Esophagus squamous epithelium (tissue), 5 donors: Measurements from ENCODE around the gene PHLPP1. TPM values are rescaled to one million over a fixed set of nuclear protein-coding genes. Genes with fewer than 3 reads are reported as not detected.

Experiments
- DNase-seq: peaks from one replicate; lab custom pipeline; 2025; lab: John Stamatoyannopoulos, UW
- H3K27ac ChIP-seq, 4 donors: fragments of 200-600 bp; sonication (generic); one replicate each; pipeline ENCODE4 v1.5.1; 2016 to 2019; ENCODE audit warnings: mild to moderate bottlenecking in 1 of 4
- H3K27me3 ChIP-seq, 4 donors: fragments of 200-600 bp; sonication (generic); 1 replicate in 3 of 4; 2 replicates in 1 of 4; pipeline versions ENCODE4 v1.5.1 to v1.6.0; 2017 to 2021; ENCODE audit warnings: antibody characterized with exemption in 1 of 4
- H3K36me3 ChIP-seq, 3 donors: fragments of 200-600 bp; sonication (generic); one replicate each; pipeline ENCODE4 v1.5.1; 2016 to 2019
- H3K4me1 ChIP-seq, 3 donors: fragments of 200-600 bp; sonication (generic); one replicate each; pipeline ENCODE4 v1.5.1; 2017 to 2019
- H3K4me3 ChIP-seq, 4 donors: fragments of 200-600 bp; sonication (generic); 1 replicate in 3 of 4; 2 replicates in 1 of 4; pipeline ENCODE4 v1.5.1; 2016 to 2019; ENCODE audit warnings: mild to moderate bottlenecking in 2 of 4, moderate library complexity in 1 of 4
- H3K9me3 ChIP-seq, 3 donors: fragments of 200-600 bp; sonication (generic); one replicate each; pipeline ENCODE4 v1.5.1; 2016 to 2019
- POLR2A ChIP-seq, 4 donors: fragments of 450-650 bp; IDR thresholded peaks; one replicate each; pipeline ENCODE4 v1.6.1; 2017; ENCODE audit warnings: antibody characterized with exemption in 4 of 4, mild to moderate bottlenecking in 4 of 4, moderate library complexity in 3 of 4
- WGBS, 2 donors: methylation state at CpG; one replicate each; pipeline ENCODE4 v1.1.5; 2018; 5-methylcytosine and 5-hydroxymethylcytosine counted together
- intact Hi-C: fragments of 100-400 bp; cut with DNase I; formaldehyde crosslinking; loops from one replicate; pipeline ENCODE4 v1.15.0; 2022
- total RNA-seq, 4 donors: library from RNA; depleted of rRNA; stranded (reverse); fragments of >200 nt; gene quantifications; one replicate each; pipeline ENCODE4 v1.1.0, GENCODE V29; 2016
- TF ChIP-seq, protein P1 (sequence below), 6 experiments: fragments of 450-650 bp in 4 of 6; fragments of 200-600 bp in 2 of 6; sonication (generic) in 2 of 6; IDR thresholded peaks; one replicate each; pipeline ENCODE4 v1.5.1; 2016 to 2019; ENCODE audit warnings: antibody characterized with exemption in 6 of 6, mild to moderate bottlenecking in 4 of 6, moderate library complexity in 4 of 6
- donor health status: DM: yes; HTN: yes; CAD: no.

PHLPP1 gene
- total RNA-seq, 4 donors from 2014 or later = 10.1 to 16.6 (median 14.9) TPM

DNA sequence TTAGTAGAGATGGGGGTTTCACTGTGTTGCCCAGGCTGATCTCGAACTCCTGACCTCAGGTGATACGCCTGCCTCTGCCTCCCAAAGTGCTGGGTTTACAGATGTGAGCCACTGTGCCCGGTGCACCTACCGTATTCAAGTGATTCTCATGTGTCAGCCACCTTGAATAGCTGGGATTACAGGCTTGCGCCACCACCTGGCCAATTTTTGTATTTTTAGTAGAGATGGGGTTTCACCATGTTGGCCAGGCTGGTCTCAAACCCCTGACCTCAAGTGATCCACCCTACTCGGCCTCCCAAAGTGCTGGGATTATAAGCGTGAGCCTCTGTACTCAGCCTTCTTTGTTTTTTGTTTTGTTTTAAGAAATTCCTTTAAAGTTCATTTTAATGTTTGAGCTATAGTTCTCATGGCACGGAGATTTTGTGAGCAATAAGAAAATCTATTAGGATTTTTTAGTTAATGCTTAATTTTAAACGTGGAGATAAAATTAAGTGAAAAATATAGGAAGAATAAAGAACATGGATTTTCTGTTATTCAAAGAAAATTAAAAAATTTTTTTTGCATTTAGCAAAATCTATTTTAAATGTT is 242.6 kb downstream of the PHLPP1 start:
- Histone ChIP-seq H3K27ac (no peak overlapping the region), H3K4me3 (no peak overlapping the region), H3K9me3 (no peaks in the 10 kb centered on the region), H3K36me3 (peaks cover 0 to 23% (median 0%) of the 10 kb centered on the region in 3 donors), H3K4me1 (no peaks in the 10 kb centered on the region), H3K27me3 (no peaks in the 10 kb centered on the region)
- intact Hi-C loops = no loop called here
- TF ChIP-seq POLR2A (IDR thresholded peaks at IDR 0.05) = no peak
- TF ChIP-seq, protein P1, sequence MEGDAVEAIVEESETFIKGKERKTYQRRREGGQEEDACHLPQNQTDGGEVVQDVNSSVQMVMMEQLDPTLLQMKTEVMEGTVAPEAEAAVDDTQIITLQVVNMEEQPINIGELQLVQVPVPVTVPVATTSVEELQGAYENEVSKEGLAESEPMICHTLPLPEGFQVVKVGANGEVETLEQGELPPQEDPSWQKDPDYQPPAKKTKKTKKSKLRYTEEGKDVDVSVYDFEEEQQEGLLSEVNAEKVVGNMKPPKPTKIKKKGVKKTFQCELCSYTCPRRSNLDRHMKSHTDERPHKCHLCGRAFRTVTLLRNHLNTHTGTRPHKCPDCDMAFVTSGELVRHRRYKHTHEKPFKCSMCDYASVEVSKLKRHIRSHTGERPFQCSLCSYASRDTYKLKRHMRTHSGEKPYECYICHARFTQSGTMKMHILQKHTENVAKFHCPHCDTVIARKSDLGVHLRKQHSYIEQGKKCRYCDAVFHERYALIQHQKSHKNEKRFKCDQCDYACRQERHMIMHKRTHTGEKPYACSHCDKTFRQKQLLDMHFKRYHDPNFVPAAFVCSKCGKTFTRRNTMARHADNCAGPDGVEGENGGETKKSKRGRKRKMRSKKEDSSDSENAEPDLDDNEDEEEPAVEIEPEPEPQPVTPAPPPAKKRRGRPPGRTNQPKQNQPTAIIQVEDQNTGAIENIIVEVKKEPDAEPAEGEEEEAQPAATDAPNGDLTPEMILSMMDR (IDR thresholded peaks at IDR 0.05) = peak in 5 of 6 experiments; percentile 30 to 65 (median 40)
- no peak for DNase-seq
- WGBS, 2 donors = 70 to 72% methylated on average over 9 of the region's 9 CpGs

DNA sequence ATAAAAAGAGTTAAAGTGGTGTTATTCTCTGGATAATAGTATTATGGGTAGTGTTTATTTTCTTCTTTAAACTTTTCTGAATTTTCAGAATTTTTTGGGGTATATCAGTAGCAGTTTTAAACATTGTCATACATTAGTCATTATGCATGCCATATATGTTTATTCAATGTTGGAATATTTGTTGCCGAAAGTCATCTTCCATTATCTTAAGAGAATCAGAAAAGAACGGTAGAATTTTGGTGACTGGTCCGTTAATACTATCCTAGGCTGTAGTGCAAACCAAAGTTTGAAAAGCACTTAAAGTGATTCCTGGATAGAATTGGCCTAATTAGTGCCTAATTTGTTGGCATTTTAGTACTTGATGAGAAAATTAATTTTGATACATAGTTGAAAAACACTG is 244.1 kb downstream of the PHLPP1 start:
- intact Hi-C loops = no loop called here
- TF ChIP-seq, protein P1 (IDR thresholded peaks at IDR 0.05) = no peak
- no peak for TF ChIP-seq POLR2A (IDR thresholded peaks at IDR 0.05)
- no peak for DNase-seq
- no peaks in the 10 kb centered on the region for H3K4me1 ChIP-seq
- peaks cover 0 to 38% (median 0%) of the 10 kb centered on the region in 3 donors for H3K36me3 ChIP-seq
- no peak overlapping the region for H3K27ac ChIP-seq
- no peak overlapping the region for H3K4me3 ChIP-seq
- H3K27me3 ChIP-seq = no peaks in the 10 kb centered on the region
- H3K9me3 ChIP-seq = no peaks in the 10 kb centered on the region
- 94 to 99% methylated on average over 3 of the region's 3 CpGs for WGBS, 2 donors

DNA sequence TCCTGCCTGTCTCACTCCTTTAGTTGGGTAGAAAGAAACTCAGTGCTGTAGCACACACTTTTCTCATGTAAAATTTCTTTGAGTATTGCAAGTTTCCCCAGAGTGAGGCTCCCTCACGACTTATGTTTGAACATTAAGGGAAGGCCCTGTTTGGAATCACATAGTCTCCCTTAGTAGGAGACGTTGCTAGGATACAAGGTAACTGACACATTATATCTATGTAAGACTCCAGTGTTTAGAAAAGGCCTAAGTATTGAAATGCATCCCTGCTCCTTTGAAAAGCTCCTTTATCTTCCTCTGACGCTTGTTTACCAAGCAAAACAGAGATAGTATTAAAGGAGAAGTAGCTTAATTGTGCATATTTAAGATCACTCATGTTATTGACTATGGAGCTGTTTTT is 248.2 kb downstream of the PHLPP1 start:
- TF ChIP-seq POLR2A (IDR thresholded peaks at IDR 0.05) = no peak
- TF ChIP-seq, protein P1 (IDR thresholded peaks at IDR 0.05) = no peak
- intact Hi-C loops = no loop called here
- no peak overlapping the region for H3K4me3 ChIP-seq
- peaks cover 0 to 44% (median 0%) of the 10 kb centered on the region in 3 donors for H3K36me3 ChIP-seq
- no peaks in the 10 kb centered on the region for H3K9me3 ChIP-seq
- no peaks in the 10 kb centered on the region for H3K4me1 ChIP-seq
- WGBS, 2 donors = 59 to 70% methylated on average over 3 of the region's 3 CpGs
- H3K27me3 ChIP-seq = no peaks in the 10 kb centered on the region
- no peak overlapping the region for H3K27ac ChIP-seq
- DNase-seq = no peak

DNA sequence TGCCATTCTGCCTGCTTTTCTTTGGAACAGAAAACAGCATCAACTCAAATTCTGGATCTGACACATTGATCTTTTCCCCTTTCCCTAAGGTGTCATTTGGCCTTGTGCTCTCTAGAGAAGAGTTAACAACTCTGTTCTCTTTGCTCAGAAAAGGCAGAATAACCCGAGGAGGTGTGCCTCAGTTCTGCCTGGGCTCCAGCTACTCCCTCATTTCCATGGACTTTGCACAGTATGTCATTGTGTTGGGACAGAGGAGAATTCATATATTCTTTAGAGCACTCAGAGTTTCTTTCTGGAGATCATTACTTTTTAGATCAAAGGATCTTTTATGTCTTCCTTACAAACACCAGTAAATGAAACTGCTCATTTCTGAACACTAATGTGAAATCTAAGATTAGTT is 249.1 kb downstream of the PHLPP1 start:
- Histone ChIP-seq H3K27me3 (no peaks in the 10 kb centered on the region), H3K4me3 (no peak overlapping the region), H3K4me1 (no peaks in the 10 kb centered on the region), H3K9me3 (no peaks in the 10 kb centered on the region), H3K36me3 (peaks cover 0 to 44% (median 0%) of the 10 kb centered on the region in 3 donors), H3K27ac (no peak overlapping the region)
- intact Hi-C loops = no loop called here
- WGBS, 2 donors = 54 to 73% methylated on average over 1 of the region's 1 CpG
- TF ChIP-seq POLR2A (IDR thresholded peaks at IDR 0.05) = no peak
- TF ChIP-seq, protein P1 (IDR thresholded peaks at IDR 0.05) = no peak
- no peak for DNase-seq

DNA sequence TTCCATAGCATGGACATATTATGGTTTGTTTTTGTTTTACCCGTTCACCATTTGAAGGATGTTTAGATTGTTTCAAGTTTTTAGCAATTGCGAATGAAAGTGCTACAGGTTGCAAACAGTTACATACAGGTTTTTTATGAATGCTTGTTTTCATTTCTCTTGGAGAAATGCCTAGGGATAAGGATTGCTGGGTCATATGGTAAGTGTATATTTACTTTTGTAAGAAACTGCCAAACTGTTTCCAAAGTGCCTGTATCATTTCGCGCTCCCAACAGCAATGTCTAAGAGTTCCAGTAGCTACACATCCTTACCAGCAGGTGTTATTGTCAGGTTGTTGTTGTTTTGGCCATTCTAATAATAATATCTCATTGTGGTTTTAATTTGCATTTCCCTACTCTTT is 251.7 kb downstream of the PHLPP1 start:
- Histone ChIP-seq H3K27ac (no peak overlapping the region), H3K9me3 (no peaks in the 10 kb centered on the region), H3K4me1 (no peaks in the 10 kb centered on the region), H3K4me3 (no peak overlapping the region), H3K27me3 (no peaks in the 10 kb centered on the region), H3K36me3 (peaks cover 0 to 56% (median 0%) of the 10 kb centered on the region in 3 donors)
- no peak for DNase-seq
- intact Hi-C loops = no loop called here
- 84 to 94% methylated on average over 4 of the region's 4 CpGs for WGBS, 2 donors
- TF ChIP-seq POLR2A (IDR thresholded peaks at IDR 0.05) = no peak
- TF ChIP-seq, protein P1 (IDR thresholded peaks at IDR 0.05) = no peak
